Testis (tissue), 3 donors: Measurements from ENCODE around the gene ANGPT4. TPM values are rescaled to one million over a fixed set of nuclear protein-coding genes. Genes with fewer than 3 reads are reported as not detected.

Experiments
- DNase-seq: peaks from one replicate; pipeline ENCODE4 v3.0.0-alpha.2; 2019
- H3K27ac ChIP-seq, 2 donors: fragments of 200-600 bp; sonication (generic); one replicate each; pipeline ENCODE4 v1.5.1; 2019
- H3K27me3 ChIP-seq: fragments of 200-600 bp; sonication (generic); one replicate; pipeline ENCODE4 v1.5.1; 2019
- H3K36me3 ChIP-seq: fragments of 200-600 bp; sonication (generic); one replicate; pipeline ENCODE4 v1.5.1; 2017; ENCODE audit warnings: low read depth; ENCODE audit errors: missing control alignments
- H3K4me1 ChIP-seq: fragments of 200-600 bp; sonication (generic); one replicate; pipeline ENCODE4 v1.5.1; 2019
- H3K4me3 ChIP-seq, 2 donors: fragments of 200-600 bp; sonication (generic); one replicate each; pipeline ENCODE4 v1.5.1; 2017 to 2019
- H3K9me3 ChIP-seq: fragments of 200-600 bp; sonication (generic); one replicate; pipeline ENCODE4 v1.5.1; 2017
- CTCF ChIP-seq, 3 experiments: fragments of 450-650 bp in 2 of 3; fragments of 200-600 bp in 1 of 3; sonication (generic) in 1 of 3; IDR thresholded peaks; one replicate each; pipeline ENCODE4 v1.5.1; 2016 to 2019; ENCODE audit warnings: antibody characterized with exemption in 3 of 3, mild to moderate bottlenecking in 2 of 3, moderate library complexity in 1 of 3
- POLR2A ChIP-seq: fragments of 450-650 bp; IDR thresholded peaks from one replicate; pipeline ENCODE4 v1.6.1; 2017; ENCODE audit warnings: antibody characterized with exemption, mild to moderate bottlenecking, moderate library complexity
- whole genome bisulfite sequencing, 2 donors: methylation state at CpG; one replicate each; pipeline ENCODE4 v1.1.5; 2018; 5-methylcytosine and 5-hydroxymethylcytosine counted together
- intact Hi-C: fragments of 100-400 bp; cut with DNase I; formaldehyde crosslinking; loops from one replicate; pipeline ENCODE4 v1.15.1; 2023; ENCODE audit warnings: low total_unique reads
- polyA plus RNA-seq: library from polyadenylated mRNA; stranded (reverse); fragments of 350-450 nt; fragmentation: Illumina TruSeq; extraction: RNeasy Lipid Tissue Mini Kit (QIAGEN cat#74804); gene quantifications from one replicate; pipeline ENCODE4 v1.2.3, GENCODE V29; 2014; ENCODE audit warnings: low read depth, low replicate concordance; ENCODE audit not compliant: insufficient read depth
- total RNA-seq, 2 donors: library from RNA; depleted of rRNA; stranded (reverse); fragments of >200 nt; gene quantifications; one replicate each; pipeline ENCODE4 v1.2.3, GENCODE V29; 2016

Gene ANGPT4
- total and polyA plus RNA-seq, 3 donors from 2014 or later = 0.56 to 1.2 (median 0.79) TPM

GRCh38 chr20:952196-952795, 36.2 kb upstream of the ANGPT4 start:
- no peak for DNase-seq
- TF ChIP-seq CTCF (IDR thresholded peaks at IDR 0.05) (no peak), POLR2A (no peak)
- Histone ChIP-seq H3K36me3 (no peaks in the 10 kb centered on the region), H3K4me1 (no peaks in the 10 kb centered on the region), H3K27ac (no peak overlapping the region), H3K4me3 (no peak overlapping the region), H3K27me3 (no peaks in the 10 kb centered on the region), H3K9me3 (no peaks in the 10 kb centered on the region)
- WGBS, 2 donors = 82 to 87% methylated on average over 6 to 8 of the region's 8 CpGs
- intact Hi-C loops = loop anchor here (10.0 kb wide), 1 partner anchor 67 kb away; no protein-coding TSS in a partner anchor

GRCh38 chr20:951384-952169, 35.4 kb upstream of the ANGPT4 start:
- H3K4me3 ChIP-seq = no peak overlapping the region
- H3K4me1 ChIP-seq = no peaks in the 10 kb centered on the region
- WGBS, 2 donors = 73 to 84% methylated on average over 18 to 21 of the region's 21 CpGs
- no peaks in the 10 kb centered on the region for H3K36me3 ChIP-seq
- no peaks in the 10 kb centered on the region for H3K9me3 ChIP-seq
- no peaks in the 10 kb centered on the region for H3K27me3 ChIP-seq
- H3K27ac ChIP-seq = no peak overlapping the region
- no peak for TF ChIP-seq CTCF (IDR thresholded peaks at IDR 0.05)
- TF ChIP-seq POLR2A = no peak
- intact Hi-C loops = loop anchor here (10.0 kb wide), 1 partner anchor 67 kb away; no protein-coding TSS in a partner anchor
- no peak for DNase-seq

GRCh38 chr20:949717-950116, 33.6 kb upstream of the ANGPT4 start:
- intact Hi-C loops = loop anchor here (10.0 kb wide), 1 partner anchor 65 kb away; no protein-coding TSS in a partner anchor
- WGBS, 2 donors = 98 to 100% methylated on average over 2 to 7 of the region's 7 CpGs
- Histone ChIP-seq H3K27me3 (no peaks in the 10 kb centered on the region), H3K36me3 (no peaks in the 10 kb centered on the region), H3K27ac (no peak overlapping the region), H3K9me3 (no peaks in the 10 kb centered on the region), H3K4me3 (no peak overlapping the region), H3K4me1 (no peaks in the 10 kb centered on the region)
- no peak for DNase-seq
- TF ChIP-seq CTCF (IDR thresholded peaks at IDR 0.05) = no peak
- TF ChIP-seq POLR2A = no peak

GRCh38 chr20:946826-947225, 30.7 kb upstream of the ANGPT4 start:
- TF ChIP-seq CTCF (IDR thresholded peaks at IDR 0.05) = no peak
- no peak for TF ChIP-seq POLR2A
- H3K27me3 ChIP-seq = no peaks in the 10 kb centered on the region
- no peak overlapping the region for H3K4me3 ChIP-seq
- WGBS, 2 donors = 79 to 87% methylated on average over 6 to 8 of the region's 8 CpGs
- H3K27ac ChIP-seq = no peak overlapping the region
- intact Hi-C loops = no loop called here
- H3K36me3 ChIP-seq = no peaks in the 10 kb centered on the region
- no peaks in the 10 kb centered on the region for H3K4me1 ChIP-seq
- H3K9me3 ChIP-seq = no peaks in the 10 kb centered on the region
- DNase-seq = no peak
